ENCODE results near the gene TNPO2.
"Not testable (repeated sequence)": the region's sequence is repeated elsewhere in the genome, so short reads cannot be mapped to it uniquely, and the experiment has no call there.

TNPO2 gene

DNA sequence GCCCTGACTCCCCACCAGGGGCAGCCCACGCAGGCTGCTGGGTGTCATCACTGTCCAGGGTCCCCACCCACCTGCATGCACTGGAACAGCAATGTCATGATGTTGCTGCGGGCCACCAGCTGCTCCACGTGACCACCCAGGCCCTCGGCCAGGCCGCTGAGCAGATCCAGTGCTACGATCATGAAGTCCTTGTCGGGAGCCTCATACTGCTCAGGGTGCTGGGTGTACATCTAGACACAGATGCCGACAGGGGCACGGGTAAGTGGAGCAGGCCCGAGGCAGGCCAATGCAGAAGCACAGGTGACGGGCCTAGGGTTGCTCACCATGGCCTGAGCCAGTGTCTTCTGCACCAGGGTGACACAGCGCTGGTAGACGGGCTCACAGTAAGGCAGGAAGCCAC, 18.6 kb downstream of the TNPO2 start:
- no peak for DNase-seq

- DNase-seq = no peak
Observed at GRCh38 chr19:12703046-12703445, 20.7 kb downstream of the TNPO2 start.

GRCh38 chr19:12701596-12702282, 22.0 kb downstream of the TNPO2 start:
- DNase-seq = no peak

DNA sequence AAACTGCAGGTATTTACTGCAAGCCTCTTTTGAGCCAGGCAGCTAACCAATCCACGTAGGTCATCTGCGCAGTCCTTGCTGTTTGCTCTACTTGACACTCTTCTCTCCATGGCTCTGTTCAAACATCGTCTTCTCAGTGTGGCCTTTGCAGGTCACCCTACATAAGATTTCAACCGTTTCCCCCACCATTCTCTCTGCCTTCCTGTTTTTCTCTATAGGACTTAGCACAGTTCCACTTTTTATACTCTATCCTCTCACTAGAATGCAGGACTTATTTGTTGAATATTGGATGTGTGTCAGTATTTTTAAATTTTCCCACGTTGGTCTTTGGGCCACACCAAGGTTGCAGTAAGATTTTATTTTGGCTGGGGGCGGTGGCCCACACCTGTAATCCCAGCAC, 25.6 kb downstream of the TNPO2 start:
- no peak for DNase-seq

GRCh38 chr19:12697425-12697824, 26.3 kb downstream of the TNPO2 start:
- not testable (repeated sequence) for DNase-seq

DNA sequence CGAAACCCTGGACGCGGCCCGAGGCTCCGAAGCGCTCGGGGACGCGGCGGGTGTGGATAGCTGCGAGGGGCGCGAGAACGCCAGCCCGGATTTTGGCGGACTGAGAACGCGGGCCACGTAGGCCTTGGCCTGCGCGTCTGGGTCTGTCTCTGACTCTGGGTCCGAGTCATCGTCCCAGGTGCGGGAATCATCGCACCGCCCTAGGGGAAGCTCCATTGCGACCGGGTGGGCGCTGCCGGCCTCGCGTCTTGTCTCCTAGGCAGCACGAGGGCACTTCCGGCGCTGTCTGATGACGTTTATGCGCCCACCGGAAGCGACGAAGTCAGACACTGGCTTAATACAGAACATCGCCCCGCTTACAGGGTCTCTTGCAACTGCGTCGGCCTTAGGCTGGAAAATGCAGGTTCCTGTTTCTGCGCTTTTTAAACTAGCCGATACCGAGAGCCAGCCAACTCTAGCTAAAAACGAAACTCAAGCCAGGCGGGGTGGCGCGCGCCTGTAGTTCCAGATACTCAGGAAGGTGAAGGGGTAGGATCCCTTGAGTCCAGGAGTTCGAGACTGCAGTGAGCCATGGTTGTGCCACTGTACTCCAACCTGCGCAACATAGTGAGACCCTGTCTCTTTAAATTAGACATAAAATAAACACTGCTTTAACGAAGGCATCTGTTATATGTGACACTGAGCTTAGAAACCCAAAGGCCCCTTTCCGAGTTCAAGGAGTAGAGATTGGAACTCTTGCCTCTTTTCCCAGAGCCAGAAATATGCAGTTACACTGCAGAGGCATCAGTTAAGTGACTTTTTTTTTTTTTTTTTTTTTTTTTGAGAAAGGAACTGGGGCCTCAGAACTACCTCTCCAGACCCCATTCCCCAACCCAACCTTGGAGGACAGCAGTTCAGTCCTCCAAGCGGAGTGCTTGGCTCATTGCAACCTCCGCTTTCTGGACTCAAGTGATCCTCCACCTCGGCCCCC, 27.1 kb downstream of the TNPO2 start, which contains the start of gene FBXW9:
TSS of gene FBXW9 (minus strand) at position 266 of the 970 bp plus-strand sequence. CDS start at position 216, 50 bp downstream.
- DNase-seq = peak; percentile 98

- DNase-seq = no peak
Observed at GRCh38 chr19:12695997-12696365, 27.8 kb downstream of the TNPO2 start.

- no peak for DNase-seq
Observed at GRCh38 chr19:12695514-12695913, 28.2 kb downstream of the TNPO2 start.

DNA sequence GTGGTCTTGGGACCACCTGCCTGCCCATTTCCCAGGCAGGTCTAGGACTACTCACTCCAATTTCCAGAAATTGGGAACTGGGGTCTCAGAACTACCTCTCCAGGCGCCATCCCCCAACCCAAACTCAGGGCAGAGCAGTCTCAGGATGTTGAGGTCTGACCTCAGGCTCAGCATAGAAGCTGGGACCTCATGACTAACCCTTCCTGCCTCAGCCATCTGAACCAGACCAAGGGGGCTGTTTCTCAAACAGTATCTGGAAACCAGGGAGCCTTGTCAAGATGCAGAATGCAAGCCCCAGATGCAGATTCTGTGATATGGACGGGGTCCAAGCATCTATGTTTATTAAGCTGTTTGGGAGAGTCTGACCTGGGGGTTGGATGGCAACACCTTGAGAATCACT, 28.6 kb downstream of the TNPO2 start:
- DNase-seq = no peak

GRCh38 chr19:12694641-12695040, 29.1 kb downstream of the TNPO2 start:
- no peak for DNase-seq

GRCh38 chr19:12692960-12693359, 30.8 kb downstream of the TNPO2 start:
- no peak for DNase-seq

DNA sequence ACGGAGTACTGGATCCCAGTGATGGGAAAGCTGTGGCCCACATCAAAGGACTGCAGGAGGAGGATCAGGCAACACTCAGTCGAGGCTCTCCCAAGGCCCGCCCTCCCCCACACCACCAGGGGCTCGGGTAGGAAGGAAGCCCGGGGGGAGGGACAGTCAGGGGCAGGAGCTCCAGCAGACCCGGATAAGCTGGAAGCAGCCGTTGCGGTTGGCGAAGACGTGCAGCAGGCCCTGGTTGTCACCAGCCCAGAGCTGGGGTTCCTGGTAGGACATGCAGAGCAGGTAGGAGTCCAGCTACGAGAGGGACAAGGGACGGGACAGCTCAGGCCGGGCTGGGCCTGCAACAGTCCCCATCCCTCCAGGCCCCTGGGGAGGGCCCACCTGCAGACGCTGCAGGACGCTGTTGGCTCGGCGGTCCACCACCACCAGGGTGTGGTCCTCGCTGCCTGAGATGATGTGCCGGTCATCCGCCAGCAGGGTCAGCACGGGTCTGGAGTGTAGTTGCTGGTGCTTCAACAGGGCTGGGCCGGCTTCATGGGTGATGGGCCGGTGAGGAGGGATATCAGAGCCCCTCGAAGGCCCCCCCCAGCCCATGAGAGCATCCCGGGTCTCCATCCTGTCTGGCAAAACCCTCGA, 34.0 kb downstream of the TNPO2 start:
- no peak for DNase-seq

DNA sequence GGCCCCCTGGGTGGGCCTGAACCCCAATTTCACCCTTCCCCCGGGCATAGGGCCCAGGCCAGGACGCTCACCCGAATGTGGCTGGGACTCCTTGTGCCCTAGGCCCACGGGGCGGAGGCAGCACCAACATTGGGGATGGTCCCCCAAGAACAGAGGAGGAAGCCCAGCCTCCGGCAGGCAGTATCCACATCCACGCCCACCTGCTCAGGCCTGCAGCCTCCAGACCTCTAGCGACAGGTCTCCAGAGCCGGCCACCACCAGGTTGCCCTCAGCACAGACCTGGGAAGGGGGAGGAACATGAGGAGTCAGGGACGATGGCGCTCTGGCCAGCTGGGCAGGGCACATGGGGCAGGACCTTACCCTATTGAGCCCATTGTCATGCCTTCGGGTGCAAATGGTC, 34.7 kb downstream of the TNPO2 start:
- no peak for DNase-seq

DNA sequence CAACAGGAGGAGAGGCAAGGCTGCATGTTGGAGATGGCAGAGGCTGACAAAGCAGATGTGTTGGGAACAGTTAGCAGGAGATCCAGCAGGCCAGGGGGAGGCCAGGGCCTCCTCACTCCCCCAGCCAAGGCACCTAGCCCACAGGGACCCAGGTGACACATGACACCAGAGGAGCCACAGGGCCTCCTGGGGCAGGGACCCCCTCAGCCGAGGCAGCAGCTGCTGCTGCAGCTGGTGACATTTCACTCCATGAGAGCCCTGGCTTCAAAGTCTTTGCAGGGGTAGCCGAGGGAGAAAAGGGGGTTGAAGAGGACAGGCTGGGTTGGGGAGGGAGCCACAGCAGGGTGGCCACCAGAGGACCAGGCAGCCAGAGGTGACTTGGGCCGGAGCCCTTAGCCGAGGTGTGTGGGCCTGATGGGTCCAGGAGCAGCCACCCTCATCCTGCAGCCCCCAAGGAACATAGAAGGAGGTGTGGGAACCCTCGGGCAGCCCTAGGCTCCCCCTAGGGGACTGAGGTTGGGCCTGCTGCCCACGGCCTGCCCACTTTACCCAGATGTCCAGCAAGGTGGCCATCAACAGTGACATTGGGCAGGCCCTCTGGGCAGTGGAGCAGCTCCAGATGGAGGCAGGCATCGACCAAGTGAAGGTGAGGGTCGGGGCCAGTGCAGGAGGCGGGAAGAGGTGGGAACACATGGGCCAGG, 36.1 kb downstream of the TNPO2 start, which contains the start of gene GNG14:
TSS of gene GNG14 (plus strand) at position 503 of the 701 bp plus-strand sequence. CDS start at position 554, 51 bp downstream.
- no peak for DNase-seq

DNA sequence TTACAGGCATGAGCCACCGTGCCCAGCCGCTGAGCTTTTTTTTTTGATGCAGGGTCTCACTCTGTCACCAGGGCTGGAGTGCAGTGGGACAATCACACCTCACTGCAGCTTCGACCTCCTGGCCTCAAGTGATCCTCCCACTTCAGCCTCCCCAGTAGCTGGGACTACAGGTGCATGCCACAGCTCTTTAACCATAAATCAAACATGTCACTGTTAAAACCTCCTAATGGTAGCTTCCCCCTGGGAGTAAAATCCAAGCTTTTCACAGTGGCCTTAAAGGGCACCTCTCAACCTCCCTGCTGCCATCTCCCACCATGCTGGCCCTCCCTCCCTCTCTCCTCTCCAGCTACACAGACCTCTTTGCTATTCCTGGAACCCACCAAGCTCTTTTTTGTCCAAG, 37.9 kb downstream of the TNPO2 start:
- no peak for DNase-seq

DNA sequence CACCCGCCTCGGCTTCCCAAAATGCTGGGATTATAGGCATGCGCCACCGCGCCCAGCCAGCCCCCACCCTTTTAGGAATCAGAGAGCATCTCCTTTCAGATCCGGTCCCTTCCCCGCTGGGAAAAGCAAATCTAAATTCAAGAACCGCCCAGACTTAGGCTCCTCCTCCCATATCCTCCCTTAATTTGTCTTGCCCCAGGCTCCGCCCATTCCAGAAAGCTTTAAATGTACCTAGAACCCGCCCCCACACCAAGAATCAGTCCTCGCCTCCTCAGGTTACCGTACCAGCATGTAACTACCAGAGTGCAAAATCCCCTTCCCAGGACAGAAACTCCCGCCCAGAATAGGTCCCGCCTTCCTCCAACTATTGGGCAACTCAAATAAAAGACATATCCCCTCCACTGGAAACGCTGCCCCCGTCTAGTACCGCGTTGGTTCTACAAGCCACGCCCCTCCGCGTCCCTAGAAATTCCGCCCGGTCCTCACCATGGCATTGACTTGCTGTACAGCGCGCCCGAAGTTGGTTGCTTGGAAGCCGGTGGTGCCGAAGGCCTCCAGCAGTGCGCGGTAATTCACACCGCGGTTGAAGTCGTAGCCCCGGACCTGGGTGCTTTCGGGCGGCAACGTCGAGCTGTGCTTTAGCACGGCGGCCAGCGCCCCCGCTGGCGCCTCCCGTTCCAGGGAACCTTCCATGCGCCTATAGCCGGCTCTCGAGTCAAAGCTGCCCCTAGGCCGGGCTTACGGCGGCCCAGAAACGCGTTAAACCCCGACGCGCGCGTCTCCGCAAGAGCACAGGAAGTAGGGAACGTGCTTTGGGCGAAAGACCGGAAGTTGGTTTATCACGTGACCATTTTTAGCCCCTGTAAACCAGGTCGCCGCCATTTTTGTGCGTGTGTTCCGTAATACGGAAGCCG, 42.4 kb downstream of the TNPO2 start, which contains the start of gene DHPS:
TSS of gene DHPS (minus strand) at position 807 of the 914 bp plus-strand sequence. CDS start at position 693, 114 bp downstream.
- peak; percentile 96 for DNase-seq

DNA sequence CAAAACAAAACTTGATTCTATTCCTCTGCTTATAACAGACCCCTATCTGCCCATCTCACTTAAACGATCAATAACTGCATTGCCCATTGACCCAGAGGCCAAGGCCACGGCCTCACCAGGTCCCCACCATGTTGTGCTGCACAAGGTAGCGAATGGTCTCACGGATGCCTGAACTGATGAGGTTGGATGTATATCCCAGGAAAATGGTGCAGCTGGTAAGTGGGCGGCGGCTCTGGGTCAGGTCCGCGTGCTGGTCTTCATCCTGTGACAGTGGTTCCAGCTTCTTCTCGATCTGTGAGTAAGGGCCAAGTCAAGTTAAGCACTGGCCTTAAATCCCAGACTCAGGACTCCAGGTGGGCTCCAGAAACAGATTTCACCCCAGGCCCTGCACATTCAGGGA, 43.7 kb downstream of the TNPO2 start:
- no peak for DNase-seq

- DNase-seq = not testable (repeated sequence)
Observed at GRCh38 chr19:12678039-12678438, 45.7 kb downstream of the TNPO2 start.

DNA sequence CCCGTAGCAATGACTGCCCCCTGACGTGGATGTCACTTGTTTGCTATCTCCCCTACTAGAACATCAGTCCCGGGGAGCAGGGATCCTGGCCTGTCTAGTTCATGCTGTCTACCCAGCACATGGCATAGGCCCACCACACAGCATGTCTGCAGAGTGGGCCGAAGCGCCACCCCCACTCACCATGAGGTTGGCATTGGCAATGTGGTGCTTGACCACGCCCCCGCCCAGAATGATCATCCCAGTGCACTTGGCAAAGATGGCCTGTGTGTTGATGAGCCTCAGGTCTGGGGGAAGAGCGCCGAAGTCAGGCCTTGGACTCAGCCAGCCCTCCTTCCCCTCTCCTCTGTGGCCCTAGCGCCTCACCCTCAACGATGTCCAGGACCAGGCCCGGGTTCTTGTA, 46.8 kb downstream of the TNPO2 start:
- DNase-seq = no peak

GRCh38 chr19:12676384-12676792, 47.3 kb downstream of the TNPO2 start:
- peak; percentile 87 for DNase-seq

GRCh38 chr19:12675940-12676339, 47.8 kb downstream of the TNPO2 start:
- no peak for DNase-seq
